Measurements from ENCODE around the gene ZC3H4.
"Not testable (repeated sequence)": the region's sequence is repeated elsewhere in the genome, so short reads cannot be mapped to it uniquely, and the experiment has no call there.

Gene ZC3H4

DNA sequence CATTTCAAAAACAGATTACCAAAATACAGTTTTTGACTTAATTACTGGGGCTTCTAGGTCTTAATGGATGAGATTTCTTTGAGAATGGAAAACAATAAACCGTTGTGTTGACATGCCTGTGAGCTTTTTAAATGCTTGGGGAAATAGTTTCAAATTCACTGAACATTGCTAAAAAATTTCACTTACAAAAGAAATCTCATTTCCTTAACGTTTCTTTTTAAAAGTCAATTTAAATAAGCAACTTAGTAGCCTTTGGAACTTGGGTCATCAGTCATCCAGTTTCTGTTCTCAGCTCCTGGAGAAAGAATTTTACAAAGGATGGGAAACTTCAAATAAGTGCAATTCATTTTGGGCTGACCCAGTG is 4.4 kb downstream of the ZC3H4 start:
- no peak for DNase-seq (ENCODE audit: low read depth in 2 of 3, low spot score in 1 of 3)

DNA sequence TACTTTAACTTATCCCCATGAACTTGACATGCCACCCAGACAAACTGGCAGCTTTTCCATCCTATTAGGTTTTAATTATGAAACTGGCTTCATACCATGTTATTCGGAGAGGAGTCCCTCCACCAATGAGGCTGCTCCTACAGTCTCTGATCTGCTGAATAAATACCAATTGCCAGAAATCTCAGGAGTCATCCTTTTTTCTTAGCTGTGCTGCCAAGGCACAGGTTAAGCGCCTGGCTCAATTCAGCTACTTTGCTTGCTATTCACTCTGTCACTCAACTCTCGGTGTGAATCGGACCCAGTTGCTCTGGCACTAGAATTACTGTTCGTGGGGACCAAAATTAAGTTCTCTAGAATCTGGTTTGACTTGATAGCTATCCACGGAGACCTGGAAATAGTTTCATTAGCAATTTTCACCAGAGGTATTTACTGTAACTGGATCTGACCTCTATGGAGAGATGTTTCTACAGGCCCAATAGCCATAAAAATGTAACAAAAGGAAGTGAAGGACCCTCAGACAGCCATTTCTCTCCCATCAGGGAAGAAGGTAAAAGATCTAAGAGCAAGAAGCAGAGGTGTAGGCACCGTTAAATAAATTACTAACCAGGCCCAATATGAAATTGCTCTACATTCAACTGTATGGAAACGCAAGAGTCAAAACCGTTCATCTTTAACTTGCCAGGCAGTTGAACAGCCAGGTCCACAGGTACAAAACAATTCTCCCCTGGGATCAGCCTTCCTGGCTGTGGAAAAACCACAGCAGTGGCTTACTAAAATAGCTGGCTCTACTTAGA is 5.4 kb downstream of the ZC3H4 start:
- no peak for DNase-seq (ENCODE audit: low read depth in 2 of 3, low spot score in 1 of 3)

DNA sequence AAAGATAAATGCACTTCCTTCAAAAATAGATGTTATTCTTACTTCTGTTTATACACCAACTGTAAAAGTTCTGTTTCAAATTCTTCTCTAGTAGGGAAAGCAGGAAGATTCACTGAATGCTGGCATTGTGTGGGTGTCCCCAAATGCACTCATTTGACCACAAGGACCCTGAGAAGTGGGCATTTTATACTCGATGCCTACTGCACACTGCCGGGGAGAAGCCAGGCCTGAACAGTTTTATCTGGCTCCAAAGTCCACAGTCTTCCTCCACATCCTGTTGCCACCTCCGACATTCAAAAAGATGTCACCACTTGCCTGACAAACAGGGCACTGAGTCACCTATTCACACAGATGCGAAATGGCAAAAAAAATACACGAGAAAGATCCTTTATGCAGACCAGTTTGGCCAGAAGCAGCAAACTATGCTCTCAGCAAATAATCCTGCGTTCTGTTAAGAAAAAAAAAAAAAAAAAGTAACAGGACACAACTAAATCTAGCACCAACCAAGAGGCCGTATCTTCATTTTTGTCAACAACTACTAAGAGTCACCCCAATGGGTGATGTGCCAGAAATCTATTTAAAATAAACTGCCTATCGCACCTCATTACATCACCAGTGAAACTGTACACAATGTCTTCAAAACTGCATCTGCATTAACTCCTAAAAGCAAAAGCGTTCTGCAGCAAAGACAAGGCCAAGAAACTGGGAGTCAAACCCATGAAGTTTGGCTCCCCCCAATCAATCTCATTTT is 6.2 kb downstream of the ZC3H4 start:
- DNase-seq (ENCODE audit: low read depth in 2 of 3, low spot score in 1 of 3): no peak

DNA sequence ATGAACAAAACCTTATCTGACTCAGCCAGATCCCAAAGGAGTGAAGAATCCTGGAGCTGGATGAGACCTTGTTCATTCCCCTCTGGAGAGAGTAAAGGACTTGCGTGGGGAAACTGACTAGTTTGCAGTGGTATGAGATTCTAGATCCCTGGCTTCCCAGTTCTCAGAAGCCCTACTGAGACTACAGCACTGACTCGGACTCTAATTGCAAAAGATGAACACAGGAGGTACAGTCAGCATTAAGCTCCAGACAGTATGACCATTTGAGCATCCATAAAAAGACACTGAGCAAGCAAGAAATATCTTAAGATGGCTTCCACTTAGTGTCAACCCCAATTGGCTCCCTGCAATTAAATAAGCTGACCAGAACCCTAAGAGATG is 6.8 kb downstream of the ZC3H4 start:
- no peak for DNase-seq (ENCODE audit: low read depth in 2 of 3, low spot score in 1 of 3)

DNA sequence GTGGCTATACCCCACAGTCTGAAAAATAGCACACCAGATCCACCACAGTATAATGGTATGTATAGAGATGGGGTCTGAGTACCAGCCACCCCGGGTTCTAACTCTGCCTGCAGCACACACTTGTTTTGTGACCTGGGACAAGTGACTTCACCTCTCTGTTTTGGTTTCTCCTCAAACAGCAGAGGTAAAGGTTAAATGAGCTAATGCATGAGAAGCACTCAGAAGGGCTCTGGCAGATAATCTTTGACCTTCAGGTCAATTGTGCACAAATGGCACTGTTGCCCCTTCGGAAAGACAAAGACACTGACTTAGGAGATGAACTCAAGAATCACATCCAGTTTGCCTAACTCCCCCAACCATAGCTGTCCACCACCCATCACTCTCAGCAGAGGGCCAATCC is 7.7 kb downstream of the ZC3H4 start:
- DNase-seq (ENCODE audit: low read depth in 2 of 3, low spot score in 1 of 3): no peak

DNA sequence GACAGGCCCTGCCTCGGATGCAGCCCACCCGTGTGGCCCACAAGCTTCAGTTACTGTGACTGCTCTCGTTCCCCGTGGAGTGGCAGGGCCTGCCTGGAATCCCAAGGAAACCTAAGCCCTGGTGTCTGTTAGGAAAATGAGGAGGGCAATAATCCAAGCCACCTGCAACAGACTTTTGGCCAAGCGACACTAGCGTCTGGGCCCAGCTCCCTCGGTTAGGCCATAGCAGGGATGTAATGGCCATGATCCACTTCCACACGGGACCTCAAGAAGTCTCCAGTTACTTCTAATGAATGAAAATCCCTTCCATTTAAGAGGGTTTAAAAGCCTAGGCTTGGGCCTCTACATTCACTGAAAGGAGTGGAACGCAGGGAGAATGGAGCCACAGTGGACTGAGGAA is 8.9 kb downstream of the ZC3H4 start:
- no peak for DNase-seq (ENCODE audit: low read depth in 2 of 3, low spot score in 1 of 3)

DNA sequence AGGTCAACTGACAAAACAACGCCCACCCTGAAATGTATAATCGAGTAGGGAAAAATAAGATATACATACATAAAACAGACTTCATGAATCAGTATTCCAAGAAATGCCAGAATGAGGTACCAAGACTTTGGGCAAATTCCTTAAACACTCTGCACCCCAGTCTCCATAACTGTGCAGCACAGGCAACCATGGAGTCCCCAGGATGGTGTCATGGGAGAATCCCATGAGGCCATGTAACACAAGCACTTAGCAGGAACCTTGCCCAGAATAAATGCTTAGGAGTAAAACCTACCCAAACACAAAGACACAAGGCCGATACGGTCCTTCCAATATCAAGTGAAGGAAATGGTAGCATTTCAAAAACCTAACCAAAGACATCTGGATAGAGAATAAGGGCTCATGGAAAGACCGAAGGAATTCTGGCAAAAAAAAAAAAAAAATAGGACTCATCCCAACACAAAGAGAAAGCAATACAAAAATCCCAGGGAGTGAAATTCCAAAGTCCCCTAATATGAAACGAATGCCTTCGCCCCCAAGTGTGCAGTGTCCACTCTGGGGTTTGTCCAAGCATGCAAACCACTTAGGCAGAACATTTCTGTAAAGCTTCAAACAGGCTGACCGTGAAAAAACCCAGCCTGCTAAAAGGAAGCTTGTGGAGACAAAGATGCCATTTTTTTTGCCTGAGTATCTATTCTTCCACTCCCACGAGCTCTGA is 11.1 kb downstream of the ZC3H4 start:
- no peak for DNase-seq (ENCODE audit: low read depth in 2 of 3, low spot score in 1 of 3)

DNA sequence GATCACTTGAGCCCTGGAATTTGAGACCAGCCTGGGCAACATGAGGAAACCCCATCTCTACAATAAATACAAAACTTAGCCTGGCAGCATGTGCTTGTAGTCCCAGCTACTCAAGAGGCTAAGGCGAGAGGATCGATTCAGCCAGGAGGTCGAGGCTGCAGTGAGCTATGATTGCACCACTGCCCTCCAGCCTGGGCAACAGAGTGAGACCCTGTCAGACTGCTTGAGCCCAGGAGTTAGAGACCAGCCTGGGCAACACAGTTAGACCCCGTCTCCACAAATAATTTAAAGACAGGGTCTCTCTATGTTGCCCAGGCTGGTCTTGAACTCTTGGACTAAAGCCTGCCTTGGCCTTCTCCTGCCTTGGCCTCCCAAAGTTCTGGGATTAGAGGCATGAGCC is 12.5 kb downstream of the ZC3H4 start:
- DNase-seq (ENCODE audit: low read depth in 2 of 3, low spot score in 1 of 3): not testable (repeated sequence)

DNA sequence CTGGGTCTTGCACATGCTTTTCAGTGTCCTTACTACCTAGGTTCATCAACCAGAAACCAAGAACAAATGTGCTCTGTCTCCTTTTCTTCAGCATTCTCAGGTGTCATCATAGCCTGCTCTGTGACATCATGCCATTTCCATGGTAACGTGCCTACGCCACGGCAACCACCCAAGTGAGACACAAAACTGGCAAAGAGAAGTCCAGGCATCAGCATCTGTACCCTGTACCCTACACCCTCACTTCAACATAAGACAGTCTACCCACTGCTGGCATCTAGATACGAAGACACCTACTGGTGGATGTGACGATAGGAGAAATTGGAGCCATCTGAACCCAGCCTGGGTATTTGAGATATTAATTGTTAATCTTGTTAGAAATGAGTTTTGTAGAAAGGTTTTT is 13.3 kb downstream of the ZC3H4 start:
- DNase-seq (ENCODE audit: low read depth in 2 of 3, low spot score in 1 of 3): no peak

DNA sequence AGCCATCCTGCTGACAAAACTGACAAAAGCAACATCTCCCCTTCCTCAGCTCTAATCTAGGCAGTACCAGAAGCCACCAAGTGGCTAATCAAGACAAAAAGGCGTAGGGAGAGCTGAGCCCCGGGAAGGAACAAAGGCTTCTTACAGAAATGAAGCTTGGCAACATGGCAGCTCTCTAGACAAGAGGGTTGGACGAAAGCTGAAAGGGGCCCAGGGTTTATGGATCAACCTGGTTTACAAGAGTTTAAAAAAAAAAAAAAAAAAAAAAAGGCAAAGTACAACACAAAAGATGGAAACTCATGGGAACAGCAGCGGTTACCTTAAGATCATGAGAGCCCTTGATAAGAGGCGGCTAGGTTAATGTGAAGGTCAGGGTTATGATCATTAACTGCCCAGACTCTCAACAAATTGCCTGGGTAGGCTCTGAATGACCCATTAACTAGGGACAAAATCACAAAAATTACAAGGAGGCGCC is 14.0 kb downstream of the ZC3H4 start:
- DNase-seq (ENCODE audit: low read depth in 2 of 3, low spot score in 1 of 3): no peak

DNA sequence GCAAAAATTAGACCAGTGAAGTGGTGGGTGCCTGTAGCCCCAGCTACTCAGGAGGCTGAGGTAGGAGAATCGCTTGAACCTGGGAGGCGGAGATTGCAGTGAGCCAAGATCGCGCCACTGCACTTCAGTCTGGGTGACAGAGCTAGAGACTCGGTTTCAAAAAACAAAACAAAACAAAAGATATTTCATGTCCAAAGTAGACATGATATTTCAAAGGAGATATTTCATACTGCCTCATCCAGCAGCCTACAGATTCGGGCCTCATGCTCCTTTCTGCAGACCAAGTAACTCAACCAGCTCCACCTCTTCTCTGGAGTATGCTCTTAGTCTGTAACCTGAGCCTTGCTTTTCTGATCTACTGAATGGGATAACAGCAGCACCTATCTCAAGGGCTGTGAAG is 15.0 kb downstream of the ZC3H4 start:
- DNase-seq (ENCODE audit: low read depth in 2 of 3, low spot score in 1 of 3): no peak

DNA sequence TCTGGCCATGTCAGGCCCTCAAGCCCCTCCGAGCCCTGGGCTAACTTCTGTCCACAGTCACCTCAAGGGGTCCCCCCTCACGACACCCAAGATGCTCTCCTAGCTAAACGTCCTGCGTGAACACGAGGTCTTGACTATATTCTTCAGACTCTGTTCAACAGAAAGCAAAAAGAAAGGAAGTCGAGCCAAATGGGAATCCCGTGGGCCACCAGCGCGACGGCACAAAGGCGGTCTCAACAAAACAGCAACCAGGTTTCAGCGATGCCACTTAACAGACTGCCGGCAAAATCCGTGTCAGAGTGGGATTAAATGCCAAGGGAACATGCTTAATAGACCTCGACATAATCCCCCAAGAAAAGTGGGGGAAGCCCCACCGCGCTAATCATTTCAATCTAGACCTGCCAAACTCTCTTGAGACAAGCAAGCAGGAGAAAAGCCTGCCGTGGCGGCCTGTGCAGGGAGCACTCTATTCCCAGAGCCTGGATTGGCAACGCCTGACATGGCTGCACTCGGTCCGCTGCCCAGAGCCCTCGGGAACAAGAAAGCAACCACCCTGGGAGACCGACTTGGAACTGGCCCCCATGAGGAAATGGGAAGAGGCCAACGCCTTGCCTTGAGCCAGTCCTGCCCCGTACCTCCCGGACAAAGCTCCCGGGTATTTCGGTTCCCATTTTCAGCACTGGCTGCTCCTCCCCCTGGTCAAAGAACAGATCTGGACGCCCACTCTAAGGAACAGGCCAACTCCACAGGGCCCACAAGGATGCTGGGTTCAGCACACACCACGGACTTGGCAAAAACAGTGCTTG is 16.0 kb downstream of the ZC3H4 start:
- DNase-seq (ENCODE audit: low read depth in 2 of 3, low spot score in 1 of 3): no peak

DNA sequence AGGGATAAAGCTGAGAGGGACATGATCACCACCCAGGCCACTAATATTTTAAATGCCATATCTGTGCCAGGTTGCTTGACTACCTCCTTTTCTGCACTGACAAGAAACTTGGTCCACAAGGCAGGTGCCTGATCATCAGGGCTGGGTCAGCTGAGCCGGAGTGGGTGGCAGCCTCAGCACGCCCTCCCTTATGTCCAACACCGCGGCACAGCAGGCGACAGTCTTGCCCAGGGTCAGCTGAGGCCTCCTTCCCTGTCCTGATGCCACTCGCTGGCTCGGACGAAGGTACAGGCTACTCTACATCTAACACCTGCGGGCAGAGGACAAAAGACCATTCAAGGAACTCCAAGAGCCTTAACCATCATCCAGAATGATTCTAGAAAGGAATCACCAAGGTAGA is 16.9 kb downstream of the ZC3H4 start:
- DNase-seq (ENCODE audit: low read depth in 2 of 3, low spot score in 1 of 3): no peak

DNA sequence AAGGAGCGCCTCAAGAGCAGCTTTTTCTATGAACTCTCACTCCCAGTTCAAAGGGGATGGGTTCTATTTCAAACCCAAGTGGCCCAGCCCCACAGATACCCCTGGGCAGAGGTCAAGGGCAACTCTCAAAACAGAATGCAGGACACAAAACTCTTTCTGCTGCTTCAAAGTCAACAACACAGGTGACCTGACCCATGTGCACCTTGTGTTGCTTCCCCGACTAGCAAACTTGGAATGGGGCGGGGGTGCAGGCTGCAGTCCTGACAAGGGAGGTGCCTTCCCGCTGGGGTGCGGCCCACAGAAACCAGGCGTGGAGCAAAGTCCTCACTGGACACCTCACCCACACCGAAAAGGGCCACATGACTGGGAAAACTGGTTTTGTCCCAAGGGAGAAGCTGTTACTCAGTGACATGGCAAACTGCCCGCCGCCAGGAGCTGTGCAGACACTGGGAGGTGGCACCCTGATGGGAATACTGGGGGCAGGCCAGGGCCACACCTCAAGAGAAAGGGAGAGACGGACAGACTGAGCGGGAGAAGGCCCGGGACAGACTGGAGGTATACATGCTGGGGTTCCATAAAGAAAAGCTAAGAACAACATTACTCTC is 17.4 kb downstream of the ZC3H4 start:
- DNase-seq (ENCODE audit: low read depth in 2 of 3, low spot score in 1 of 3): no peak

DNA sequence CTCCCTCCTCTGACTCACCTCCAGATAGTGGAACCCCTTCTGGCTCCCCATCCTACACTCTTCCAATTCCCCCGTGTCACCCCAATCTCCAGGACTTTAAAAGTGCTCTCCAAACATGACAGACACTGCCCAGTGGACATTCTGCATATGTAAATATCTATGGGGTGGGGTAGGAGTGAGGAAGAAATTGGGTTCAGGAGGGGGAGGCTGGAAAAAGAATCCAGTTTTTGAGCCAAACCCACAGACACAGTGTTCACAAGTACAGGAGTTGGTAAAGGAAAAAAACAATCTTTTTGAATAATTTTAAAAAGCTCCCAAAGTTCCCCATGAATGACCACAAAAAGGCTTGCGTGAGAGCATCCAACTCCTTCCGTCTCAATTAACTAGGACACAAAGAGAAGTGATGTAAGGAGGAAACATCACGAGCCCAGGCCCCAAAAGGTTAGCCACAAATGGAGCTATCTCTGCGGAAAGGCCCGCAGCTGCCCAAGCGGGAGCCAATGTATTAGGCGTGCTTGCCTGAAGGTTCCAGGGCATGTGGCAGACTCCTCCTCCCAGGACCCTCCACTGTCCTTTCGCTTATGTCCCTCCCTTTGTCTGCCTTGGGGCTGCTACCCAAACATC is 18.0 kb downstream of the ZC3H4 start:
- DNase-seq (ENCODE audit: low read depth in 2 of 3, low spot score in 1 of 3): no peak

DNA sequence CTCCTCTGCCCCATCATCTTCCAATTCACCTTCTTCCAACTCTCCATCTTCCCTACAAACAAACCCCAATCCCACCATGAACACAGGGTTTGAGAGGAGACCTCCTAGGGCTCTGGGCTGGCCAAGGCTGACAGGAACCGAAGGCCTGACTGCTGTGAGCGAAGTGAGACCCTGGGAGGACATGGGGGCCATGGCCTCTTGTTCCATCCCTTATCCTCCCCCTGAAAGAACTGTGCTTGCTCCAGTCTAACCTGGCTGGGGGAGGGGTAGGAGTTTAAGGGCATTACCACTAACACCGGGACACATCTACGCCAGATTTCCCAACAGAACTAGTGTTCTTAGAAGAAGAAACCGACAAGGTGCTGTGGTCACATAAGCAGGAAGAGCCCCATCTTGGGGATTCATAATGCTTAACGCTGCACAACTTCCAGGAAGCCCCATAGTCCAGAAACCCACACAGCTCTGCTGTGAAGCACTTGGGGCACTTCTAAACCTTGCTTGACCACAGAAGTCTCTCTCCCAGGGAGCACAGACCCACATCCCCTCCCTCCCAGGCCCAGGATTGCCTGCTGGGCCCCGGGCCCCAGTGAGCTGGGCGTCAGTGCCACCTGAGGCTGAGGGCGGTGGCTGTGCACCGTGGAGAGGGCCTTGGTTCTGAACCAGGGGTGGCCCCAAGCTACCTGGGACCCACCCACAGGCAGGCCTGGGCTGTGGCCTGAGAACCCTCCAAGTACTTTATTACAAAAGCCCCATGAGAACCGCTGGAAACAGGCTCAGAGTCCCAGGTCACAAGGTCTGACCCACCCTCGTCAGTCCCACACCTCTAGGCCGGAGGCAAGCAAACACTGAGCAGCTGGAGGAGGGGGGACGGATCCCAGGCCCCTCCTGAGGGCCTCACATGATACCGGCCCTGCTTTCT is 18.8 kb downstream of the ZC3H4 start:
- peak; percentile 40 to 49 (median 42) for DNase-seq (ENCODE audit: low read depth in 2 of 3, low spot score in 1 of 3)

DNA sequence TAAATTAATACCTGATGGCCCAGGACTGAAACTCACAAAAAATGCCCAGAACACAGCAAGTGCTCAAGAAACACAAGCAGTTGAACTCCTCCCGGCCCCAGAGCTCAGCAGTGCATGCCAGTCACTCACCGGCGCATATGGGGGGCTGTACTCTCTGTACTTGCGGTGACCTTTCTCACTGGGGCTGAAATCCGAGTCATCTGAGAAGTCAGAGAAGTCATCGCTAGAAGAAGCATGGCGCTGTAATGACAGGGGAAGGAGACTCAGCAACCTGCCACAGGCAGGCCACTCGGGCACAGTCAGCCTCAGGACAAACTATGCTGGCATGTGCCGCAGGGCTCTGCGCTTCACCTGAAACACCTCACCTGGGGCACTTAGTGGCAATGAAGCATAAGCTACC is 19.7 kb downstream of the ZC3H4 start:
- DNase-seq (ENCODE audit: low read depth in 2 of 3, low spot score in 1 of 3): peak in 1 of 3 donors; percentile 37

DNA sequence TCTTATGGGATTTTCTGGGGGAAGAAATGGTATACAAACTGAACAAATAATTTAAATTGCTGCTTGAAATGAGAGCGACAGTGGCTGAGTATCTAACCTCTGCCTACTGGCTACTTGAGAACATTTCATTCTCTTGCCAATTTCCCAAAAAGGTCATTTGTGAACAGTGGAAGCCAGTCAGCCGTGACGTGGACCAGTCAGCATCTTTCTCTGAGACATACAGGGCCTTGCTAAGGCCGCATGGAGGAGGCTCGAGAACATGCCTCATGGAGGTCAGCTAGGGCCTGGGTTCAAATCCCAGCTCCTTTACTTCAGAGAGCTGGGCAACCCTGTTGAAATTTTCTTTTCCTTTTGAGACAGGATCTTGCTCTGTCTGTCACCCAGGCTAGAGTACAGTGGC is 20.3 kb downstream of the ZC3H4 start:
- DNase-seq (ENCODE audit: low read depth in 2 of 3, low spot score in 1 of 3): no peak

DNA sequence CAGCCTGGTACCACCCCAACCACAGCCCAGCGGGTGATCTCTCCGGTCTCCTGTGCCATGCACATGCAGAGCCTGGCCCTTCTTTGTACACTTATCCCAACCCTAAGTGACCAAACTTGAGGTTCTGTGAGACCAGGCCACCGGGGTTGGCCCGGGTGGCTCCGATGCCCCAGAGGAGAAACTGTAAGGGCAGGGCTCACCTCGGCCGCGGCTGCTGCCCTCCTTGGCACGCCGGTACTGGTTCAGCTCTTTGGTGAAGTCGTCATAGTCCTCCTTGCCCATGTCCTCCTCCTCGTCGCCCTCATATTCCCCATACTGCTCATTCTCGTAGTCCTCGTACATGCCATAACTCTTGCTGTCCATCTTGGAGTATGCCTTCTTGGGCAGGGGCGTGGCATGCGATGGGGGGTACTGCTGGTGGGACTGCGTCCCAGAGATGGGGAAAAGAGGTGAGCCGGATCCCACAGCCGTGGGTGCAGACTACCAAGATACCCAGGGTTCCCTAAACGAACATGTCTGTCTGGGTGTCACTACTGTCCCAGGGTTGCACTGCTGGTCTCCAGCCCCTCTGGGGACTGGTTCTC is 23.7 kb downstream of the ZC3H4 start:
- no peak for DNase-seq (ENCODE audit: low read depth in 2 of 3, low spot score in 1 of 3)
